H1 (cell line): ENCODE results near the gene SLC17A3.

Experiments
- MAFK ChIP-seq: IDR thresholded peaks from 2 replicates; pipeline ENCODE4 v1.6.1; 2012; ENCODE audit warnings: low read depth, mild to moderate bottlenecking, improper control_type of control experiment, low read length
- POLR2A ChIP-seq, 2 experiments: IDR thresholded peaks; 1 replicate in 1 of 2; 2 replicates in 1 of 2; pipeline ENCODE4 v1.6.1; 2011; ENCODE audit warnings: low read depth in 2 of 2, low read length in 2 of 2, mild to moderate bottlenecking in 2 of 2; ENCODE audit errors: control extremely low read depth in 1 of 2
- SIN3A ChIP-seq, 2 experiments: IDR thresholded peaks in 1 of 2; conservative IDR thresholded peaks in 1 of 2; 2 replicates each; pipeline ENCODE4 v1.6.1; 2011 to 2012; ENCODE audit warnings: low read length in 2 of 2, improper control_type of control experiment in 1 of 2, low read depth in 1 of 2, mild to moderate bottlenecking in 1 of 2
- SIRT6 ChIP-seq: IDR thresholded peaks from one replicate; pipeline ENCODE4 v1.7.1; 2012; ENCODE audit warnings: low read length, inconsistent platforms
- TF ChIP-seq, protein P1 (sequence below), 3 experiments: IDR thresholded peaks; 1 replicate in 2 of 3; 2 replicates in 1 of 3; pipeline versions ENCODE4 v1.5.1 to v1.6.1; 2011; ENCODE audit warnings: low read length in 3 of 3, mild to moderate bottlenecking in 3 of 3, inconsistent platforms in 2 of 3, low read depth in 1 of 3, moderate library complexity in 1 of 3; ENCODE audit not compliant: insufficient read depth in 1 of 3; ENCODE audit errors: control extremely low read depth in 1 of 3
- TF ChIP-seq, protein P2 (sequence below): IDR thresholded peaks from 2 replicates; pipeline ENCODE4 v1.6.1; 2011; ENCODE audit warnings: low read length, improper control_type of control experiment

DNA sequence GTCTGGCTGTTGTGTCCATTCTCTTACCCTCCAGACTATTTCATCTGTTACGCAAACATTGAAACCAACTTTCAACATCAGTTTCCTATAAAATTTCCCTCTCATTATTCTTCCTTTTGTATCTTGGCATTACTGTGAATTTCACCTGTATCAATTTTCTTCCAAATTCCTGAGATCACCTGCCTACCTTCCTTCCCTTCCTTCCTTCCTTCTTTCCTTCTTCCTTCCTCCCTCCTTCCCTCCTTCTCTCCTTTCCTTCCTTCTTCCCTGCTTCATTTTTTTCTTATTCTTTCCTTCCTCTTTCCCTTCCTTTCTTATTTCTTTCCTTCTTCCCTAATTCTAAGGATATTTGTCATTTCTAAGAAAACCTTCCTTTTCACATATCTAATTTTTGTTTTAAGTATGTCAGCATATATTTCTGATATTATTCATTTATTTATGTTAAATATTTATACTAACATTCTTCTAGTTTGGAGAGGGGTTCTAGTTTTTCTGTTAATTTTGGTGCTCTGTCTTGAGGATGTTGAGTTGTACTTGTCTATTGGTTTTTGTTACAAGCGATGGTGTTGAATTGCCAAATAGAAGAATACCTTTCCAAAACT is 4.8 kb upstream of the SLC17A3 start:
- TF ChIP-seq POLR2A (IDR thresholded peaks at IDR 0.05; ENCODE audit: control extremely low read depth in 1 of 2, low read depth in 2 of 2, low read length in 2 of 2) (no peak), SIRT6 (no peak), MAFK (no peak), SIN3A (conservative IDR thresholded peaks at IDR 0.05 in 1 of 2, IDR thresholded peaks at IDR 0.05 in 1 of 2; ENCODE audit: low read depth in 1 of 2, low read length in 2 of 2) (no peak)
- TF ChIP-seq, protein P1, sequence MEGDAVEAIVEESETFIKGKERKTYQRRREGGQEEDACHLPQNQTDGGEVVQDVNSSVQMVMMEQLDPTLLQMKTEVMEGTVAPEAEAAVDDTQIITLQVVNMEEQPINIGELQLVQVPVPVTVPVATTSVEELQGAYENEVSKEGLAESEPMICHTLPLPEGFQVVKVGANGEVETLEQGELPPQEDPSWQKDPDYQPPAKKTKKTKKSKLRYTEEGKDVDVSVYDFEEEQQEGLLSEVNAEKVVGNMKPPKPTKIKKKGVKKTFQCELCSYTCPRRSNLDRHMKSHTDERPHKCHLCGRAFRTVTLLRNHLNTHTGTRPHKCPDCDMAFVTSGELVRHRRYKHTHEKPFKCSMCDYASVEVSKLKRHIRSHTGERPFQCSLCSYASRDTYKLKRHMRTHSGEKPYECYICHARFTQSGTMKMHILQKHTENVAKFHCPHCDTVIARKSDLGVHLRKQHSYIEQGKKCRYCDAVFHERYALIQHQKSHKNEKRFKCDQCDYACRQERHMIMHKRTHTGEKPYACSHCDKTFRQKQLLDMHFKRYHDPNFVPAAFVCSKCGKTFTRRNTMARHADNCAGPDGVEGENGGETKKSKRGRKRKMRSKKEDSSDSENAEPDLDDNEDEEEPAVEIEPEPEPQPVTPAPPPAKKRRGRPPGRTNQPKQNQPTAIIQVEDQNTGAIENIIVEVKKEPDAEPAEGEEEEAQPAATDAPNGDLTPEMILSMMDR (IDR thresholded peaks at IDR 0.05; ENCODE audit: control extremely low read depth in 1 of 3, insufficient read depth in 1 of 3, low read depth in 1 of 3, low read length in 3 of 3): no peak
- TF ChIP-seq, protein P2, sequence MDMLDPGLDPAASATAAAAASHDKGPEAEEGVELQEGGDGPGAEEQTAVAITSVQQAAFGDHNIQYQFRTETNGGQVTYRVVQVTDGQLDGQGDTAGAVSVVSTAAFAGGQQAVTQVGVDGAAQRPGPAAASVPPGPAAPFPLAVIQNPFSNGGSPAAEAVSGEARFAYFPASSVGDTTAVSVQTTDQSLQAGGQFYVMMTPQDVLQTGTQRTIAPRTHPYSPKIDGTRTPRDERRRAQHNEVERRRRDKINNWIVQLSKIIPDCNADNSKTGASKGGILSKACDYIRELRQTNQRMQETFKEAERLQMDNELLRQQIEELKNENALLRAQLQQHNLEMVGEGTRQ: no peak
